GM18517 (cell line): ENCODE measurements around the gene FOXO3.

Experiments used
- ATAC-seq: cut with Tn5 transposase; IDR thresholded peaks from one replicate; pipeline ENCODE4 v1.9.1; 2021; ENCODE audit warnings: mild to moderate bottlenecking, moderate library complexity; ENCODE audit not compliant: unreplicated experiment

FOXO3 gene

DNA sequence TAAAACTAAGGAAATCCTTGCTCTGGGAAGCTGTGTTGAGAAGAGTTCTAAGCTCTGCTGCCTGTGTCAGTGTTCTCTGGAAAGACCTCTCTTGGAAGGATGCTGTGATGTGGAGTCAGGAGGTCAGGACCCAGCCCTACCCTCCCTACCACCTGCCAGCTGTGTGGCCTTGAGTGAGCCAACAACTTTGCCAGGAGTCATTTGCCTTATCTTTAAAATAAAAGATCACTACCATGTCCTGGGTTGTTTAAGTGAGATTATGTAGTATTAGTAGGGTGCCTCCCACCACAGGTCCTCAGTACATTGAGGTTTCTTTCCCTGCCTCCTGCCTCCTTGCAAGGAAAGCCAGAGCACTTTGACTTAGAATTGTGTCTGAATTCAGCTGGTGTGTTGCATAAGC lies 64.9 kb downstream of the FOXO3 start:
- ATAC-seq, result no peak

DNA sequence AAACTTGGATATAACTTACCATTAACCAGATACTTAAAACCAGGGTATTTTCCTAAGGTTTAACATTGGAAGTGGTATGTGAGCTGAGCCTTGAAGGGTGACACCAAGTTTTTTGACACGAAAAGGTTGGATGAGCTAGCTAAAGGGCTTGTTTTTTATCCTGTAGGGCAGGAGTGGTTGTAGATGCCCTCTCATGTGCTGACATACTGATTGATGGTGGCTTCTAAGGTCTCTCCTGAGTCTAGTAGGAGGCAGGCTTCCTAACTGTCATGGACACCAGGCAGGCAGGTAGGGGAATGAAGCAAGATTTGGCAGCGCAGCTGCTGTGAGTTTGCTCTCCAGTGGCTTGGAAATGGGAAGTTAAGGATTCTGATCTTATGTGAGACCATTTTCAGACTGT lies 66.1 kb downstream of the FOXO3 start:
- no peak for ATAC-seq

DNA sequence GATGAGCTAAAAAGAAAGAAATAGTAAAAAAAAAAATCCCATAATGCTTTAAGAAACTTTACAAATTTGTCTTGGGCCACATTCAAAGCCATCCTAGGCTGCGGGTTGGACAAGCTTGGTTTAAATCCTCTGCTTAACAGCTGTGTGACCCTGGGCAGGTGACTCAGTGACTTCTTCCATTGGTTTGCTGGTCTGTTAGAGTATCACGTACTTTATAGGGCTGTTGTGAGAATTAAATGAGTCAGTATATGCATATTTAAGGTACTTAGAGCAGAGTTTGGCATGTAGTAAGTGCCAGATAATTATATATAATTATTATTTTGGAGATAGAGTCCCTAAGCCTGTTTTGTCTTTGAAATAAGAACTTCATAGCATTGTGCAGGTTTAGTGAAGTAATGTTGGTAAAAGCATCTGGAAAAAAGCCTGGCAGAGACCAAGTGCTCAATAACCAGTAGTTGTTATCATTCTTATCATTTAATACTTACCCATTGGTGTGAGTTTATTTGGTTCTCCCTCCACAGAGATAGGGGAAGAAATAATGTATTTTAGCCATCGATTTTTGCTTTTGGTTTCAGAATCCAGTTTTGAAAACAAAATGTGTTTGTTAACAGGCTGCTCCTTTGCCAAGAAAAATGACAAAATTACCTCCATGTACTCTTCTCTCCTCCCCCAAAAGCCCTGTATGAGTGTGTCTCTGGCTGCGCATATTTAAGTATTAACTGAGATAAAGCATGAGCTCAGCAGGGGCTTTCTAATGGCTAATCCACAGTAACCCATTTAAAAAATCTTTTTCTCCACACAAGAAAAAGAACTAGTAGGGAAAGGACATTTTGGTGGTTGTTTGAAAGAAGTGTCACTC lies 67.2 kb downstream of the FOXO3 start:
- ATAC-seq, result no peak

DNA sequence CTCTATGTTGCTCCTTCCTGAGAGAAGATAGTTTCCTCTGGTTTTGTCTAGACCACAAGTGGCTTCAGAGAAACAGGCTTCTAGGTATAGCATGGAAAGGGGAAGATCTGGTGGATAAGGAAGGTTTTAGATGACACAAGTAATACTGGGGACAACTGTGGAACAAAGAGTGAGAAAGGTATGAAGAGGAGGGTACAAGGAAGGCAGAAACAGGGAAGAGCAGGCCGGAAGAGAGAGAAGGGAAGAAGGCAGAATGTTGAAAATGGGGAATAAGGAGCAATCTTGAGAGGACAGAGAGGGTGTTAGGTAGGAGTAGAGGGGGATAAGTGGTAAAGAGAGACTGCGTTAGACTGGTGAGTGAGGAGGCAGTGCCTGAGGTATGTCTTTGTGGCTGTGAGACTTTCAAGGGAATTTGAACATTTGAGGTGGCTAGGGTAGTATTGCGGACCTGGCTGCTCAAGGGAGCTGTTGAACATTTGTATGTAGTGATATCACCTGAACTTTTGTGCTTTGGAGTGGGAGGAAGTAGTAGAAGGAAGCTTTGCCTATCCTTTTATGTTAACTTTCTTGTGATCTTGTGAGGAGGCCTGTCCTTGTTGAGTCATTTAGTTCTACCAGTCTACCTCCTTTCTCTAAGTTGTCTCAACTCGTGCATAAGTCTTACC lies 69.5 kb downstream of the FOXO3 start:
- ATAC-seq, result no peak

DNA sequence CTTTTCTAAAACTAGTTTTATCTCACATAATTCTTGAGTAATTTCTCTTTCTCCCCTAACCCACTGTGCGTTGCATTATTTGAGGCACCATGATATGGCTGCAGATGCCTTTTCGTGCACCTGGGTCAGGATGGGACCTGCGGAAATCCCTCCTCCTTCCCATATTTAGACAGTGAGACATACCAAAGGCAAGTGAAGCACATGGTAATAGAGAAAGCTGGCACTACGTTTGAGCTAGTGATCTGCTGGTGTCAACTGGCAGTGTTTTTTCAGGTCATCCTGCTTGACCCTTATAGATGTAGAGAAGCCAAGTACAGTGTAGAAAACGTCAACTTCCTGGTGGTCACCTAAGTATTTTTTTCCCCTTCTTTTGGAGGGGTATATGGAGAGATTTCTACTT lies 71.7 kb downstream of the FOXO3 start:
- ATAC-seq, result no peak

DNA sequence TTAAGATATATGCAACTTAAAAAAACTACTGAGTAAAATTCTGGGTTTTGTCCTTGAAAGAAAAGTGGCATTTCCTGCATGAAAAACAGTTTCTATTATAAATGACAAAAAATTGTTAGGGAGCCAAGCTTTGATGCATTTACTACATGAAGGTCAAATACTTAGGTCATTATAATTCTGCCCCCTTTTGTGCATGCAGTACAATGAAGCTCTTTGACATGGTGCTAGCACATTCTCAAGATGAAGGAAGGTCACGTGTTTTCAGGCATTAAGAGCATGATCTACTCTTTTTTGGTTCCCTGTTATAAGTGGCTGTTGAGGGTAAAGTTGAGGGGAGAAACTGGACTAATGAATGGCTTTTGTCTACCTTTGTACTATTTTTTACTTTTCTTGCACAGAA lies 72.7 kb downstream of the FOXO3 start:
- no peak for ATAC-seq

DNA sequence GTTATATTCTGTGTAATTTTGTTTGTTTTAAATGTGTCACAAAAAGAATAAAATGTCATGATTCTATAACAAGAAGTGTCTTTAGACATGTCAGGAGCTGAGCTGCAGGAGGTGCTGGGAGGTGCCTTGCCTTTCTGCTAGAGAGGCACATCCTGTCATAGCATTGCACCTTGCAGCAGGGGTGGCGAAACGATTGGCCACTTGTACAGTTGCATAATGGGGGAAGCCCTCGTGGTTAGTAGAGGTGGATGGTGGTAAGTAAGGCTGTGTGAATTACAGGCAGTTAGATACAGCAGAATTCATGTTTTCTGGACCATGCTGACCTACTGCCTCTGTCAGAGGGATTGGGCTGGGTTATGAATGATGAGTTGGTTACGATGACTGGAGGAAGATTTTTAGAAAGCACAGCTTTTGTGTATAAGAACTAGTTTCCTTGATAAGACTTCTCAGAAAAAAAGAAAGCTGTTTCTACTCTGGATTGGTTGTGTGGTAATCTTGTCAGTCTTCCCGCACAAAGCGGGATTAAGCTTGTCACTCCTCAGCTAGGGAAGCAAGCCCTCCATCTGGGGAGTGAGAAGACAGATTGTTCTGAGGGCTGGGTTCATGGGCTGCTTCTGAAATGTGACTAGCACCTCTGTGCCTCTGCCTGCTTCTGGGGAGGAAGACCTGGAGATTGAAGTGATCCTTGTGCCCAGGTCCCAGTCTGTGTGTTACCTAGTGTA lies 74.9 kb downstream of the FOXO3 start:
- no peak for ATAC-seq

DNA sequence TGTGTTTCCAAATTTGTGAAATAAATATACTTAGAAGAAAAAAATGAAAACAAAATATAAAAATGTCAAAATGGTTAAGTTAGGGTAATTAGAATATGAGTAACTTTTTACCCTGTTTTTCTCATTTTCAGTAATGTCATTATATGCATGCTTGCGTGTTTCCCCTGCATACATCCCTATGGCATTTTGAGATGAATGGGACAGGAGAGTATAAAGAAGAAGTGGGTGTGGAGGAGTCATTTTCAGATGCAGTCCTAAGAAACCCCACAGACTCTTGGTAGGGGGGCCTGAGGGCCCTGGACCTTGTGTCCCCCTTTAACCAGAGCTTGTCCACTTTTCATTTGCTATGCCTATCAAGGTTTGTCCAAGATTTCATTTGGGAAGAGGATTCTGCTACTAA lies 77.2 kb downstream of the FOXO3 start:
- no peak for ATAC-seq

DNA sequence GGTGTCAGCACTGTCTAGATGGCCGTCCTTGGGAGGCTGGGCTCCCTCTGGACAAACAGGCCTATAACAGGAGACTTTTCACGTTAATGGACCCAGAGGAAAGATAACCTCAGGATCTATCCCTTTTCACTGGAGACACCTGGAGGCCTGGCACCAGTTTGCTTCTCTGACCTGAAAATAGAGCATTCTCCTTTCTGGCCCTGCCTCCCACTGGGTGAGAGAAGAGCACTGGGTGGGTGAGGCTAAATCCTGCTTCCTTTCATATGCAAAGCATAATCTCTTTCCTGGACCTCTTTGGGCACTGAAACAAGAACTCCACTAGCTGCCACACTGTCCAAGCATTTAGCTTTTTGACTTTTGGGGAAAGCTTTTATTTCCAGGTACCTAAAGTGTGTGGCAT lies 78.3 kb downstream of the FOXO3 start:
- no peak for ATAC-seq

DNA sequence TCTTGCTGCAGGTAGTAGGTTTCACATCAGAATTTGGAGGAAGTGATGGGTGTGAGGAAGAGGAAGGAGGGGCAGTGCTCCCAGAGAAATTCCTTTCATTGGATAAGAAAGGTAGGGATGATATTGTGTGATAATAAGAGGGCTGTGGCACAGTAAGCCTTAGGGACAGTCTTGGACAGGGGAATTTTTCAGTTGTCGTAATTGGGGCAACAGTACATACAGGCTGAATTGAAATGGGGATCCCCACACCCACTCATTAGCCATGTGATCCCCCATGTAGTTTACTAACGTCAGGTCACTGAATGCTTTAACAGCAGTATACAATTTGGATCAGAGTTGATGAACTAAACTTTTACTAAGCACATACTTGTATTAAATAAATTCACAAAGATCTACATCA lies 79.4 kb downstream of the FOXO3 start:
- ATAC-seq, result no peak

DNA sequence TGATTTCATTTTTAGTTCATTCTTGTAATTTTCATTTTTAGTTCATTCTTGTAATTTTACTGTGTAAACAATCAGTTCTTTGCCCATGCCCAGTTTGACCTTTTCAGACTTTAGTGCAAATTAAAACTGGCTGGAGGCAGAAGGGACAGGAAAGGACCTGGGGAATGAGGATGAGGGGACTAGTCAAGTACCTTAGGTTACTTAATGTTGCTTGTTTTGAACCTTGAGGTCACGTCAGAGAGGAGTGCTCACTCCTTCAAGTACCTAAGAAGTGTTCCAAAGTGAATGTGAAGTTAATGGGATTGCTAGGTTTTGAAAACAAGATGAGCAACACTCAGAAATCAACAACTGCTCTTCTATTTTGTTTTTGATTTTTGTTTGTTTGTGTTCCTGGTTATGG lies 82.5 kb downstream of the FOXO3 start:
- ATAC-seq, result no peak

DNA sequence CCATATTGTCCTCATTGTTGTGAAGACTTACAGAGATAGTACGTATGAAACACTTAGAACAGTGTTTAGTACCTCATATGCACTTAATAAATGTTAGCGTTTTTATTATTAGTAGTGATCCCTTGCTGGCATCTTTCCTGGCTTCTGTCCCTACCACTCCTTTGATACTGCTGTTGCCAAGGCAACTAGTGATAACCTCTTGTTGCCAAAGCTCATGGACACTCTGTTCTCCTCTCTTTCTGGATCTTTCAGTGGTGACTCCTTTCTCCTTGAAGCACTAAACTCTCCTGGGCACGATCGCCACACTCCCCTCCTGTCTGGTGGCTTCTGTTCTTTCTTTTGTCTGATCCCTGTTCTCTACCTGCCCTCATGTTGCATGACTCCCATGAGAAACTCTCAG lies 83.5 kb downstream of the FOXO3 start:
- ATAC-seq, result no peak

DNA sequence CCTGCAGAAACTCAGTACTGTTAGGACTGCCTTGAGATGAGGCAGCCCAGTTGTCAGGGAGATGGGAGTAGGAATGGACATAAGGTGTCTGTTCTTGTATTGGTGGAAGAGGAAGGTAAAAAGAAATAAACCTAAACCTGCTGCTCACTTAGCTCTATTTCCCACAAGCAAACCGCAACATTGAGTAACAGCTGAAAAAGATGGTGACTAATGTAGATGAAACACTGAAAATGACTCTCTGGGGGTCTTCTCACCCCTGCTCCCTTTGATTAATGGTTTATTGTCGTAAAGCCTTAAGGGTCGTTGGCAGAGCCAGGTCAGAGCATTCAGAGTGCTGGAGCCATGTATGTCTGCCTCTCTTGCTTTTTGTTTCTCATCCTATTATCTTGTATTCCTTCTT lies 87.5 kb downstream of the FOXO3 start:
- no peak for ATAC-seq

DNA sequence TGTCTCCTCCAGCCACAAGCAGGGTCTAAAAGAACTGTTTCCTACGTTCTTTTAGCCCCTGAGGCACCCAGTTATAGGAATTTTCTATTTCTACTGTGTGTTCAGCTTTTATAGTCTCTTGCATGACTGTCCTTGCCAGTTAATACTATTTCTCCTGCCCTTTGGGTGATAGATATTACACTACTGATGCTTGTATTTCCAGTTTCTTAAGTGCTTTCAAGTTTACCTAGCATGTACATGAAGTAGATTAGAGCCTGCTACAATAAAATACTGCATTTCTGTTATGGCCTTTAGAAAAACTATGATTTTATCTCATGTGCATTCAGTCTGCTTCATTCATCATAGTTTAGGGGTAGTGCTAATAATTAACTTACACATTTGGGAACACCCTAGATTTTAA lies 89.6 kb downstream of the FOXO3 start:
- no peak for ATAC-seq

DNA sequence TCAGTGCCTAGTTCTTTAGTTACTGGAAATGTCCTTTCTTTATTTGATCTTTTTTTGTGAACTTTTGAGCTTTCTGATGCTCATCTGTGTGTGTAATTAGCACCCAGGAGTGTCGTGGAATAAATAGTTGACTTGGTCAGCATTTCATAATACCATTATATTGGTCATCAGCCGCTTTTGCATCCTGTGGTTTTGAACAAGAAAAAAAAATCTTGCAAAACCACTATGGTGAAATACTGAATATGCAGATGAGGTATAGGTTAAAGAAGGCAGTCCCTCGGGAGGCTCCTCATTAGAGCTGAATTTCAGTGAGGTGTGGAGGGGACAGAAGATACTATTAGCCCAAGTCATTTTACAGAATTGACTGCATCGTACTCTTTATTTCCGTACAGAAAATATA lies 90.1 kb downstream of the FOXO3 start:
- no peak for ATAC-seq

DNA sequence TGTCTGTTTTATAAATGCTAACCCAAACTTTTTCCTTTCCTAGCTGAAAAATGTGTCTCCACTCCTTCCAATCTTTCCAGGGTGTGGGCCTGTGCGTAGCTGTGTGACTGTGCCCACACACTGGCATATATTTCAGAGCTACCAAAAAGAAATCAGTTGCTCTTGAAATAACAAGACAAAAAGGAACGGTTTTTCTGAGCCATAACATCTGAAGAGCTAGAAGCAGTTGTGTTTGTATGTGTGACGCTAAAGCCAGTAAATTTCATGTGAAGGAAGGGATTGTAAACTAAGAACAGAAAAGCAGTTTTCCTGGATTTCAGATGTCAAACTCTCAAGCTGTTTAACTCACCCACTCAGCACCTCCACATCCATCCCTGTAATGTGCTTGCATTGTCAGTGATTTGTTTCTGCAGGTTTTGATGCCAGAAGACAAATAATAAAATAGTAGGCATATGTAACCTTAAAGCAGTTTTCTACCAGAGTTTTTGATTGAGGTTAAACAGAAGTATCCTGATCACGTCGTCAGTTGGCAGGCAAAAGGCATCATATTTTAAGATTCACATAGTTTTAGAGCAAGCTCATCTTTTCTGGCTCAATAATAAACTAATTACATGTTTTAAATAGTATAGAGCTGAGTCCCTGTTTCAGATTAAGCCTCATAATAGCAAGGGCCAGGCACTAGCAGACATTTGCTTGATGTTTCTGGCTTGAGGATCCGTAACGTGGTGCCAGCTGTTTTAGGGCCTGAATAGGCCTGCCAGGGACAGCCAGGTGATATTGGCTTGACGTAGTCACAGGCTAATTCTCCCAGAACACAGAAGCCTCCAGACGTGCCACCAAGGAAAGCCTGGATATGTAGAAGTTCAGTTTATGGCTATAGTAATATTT lies 90.9 kb downstream of the FOXO3 start:
- ATAC-seq, result no peak

DNA sequence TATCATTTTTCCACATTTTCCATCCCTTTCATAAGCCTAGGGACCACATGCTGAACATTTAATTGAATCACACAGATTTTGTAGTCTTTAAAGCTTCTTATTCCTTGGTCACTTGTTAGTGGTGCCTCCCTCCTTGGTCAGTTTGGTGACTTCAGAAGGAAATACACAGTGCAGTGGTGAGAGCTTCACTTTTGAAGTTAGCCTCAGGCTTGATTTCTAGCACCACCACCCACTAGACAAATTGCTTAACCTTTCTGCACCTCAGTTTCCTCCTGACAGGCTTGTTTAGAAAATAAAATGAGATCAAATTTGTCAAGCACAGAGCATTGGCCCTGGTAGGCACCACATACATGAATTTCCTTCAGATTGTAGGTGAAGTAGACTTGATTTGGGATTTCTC lies 91.7 kb downstream of the FOXO3 start:
- ATAC-seq, result no peak

DNA sequence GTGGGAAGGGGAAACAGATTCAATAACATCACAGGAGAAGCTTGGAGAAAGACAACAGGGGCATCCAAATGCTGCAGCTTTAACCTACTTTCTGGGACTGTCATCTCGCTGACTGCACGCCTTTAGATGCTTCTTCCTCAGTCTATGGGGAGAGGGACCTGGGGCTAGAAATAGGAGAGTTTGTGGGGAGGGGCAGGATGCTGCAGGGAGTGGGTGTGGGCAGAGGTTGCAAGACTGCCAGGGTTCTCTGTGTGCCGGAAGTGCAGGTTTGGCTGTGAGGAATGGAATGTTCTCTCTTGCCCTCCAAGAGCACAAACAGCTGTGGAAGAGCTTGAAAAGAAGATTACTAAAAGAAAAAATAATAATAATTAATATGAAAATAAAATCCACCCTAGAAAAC lies 93.2 kb downstream of the FOXO3 start:
- ATAC-seq, result no peak

DNA sequence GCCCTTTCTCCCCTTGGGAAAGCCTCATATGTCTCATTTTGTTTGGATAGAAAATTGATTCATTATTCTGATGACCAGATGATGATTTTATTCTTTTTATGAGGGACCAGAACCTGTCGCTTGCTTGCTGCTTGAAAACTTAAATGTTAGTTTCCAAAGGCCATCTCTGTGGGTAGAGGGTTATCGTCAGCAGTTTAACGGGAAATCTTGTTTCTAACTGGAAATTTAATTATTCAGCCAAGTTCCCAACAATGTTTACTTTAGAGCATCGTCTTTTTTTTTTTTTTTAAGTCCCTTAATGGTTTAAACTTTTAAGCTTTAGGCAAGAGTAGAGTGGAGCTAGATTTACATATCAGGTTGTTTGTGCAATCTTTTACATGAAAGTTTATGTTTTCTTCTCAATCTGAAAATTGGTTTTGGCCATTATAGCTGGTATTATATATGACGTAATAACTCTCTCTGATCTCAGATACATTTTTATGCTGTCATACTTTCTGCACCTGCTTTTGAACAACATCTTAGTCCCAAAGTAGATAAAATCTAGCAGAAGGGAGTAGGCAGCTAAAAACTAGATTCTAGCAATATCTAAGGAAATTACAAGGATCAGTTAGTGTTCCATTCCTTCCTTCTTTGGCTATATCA lies 93.9 kb downstream of the FOXO3 start:
- no peak for ATAC-seq

DNA sequence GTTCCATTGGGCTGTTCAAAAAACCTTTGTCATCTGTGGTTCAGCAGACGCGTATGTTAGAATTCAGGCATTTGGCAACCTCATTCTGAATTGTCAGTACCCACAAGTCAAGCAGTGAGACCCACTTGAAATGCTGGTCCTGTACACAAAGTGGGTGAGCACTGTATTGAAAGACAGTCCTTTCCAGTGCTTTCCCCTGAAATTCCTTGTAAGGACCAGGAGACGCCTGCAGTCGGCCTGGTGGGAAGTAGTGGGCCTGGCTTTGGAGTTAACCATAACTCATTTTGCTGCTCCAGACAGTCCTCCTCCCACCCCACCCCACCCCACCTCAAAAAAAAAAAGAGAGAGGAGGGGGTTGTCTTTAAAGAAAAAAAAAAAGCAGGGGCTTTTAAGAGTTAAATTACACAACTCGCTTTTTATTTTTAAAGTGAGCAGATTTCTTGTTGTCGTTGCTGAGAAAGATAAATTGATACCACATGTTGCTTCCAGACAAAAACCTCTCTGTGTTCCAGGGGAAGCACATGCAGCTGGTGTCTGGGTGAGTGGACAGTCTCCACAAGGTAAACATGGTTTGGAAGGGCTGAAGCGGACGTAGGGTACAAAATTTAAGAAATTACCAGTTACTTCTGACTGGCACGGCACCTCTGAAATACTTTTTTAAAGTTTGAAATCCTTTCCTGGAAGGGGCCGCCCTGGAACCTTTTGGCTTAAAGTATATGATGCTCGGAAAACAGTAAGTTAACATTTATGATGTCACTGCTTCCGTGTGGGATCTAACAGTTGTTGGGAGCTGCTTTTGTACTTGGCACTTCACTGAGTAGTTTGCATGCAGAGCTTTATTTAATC lies 95.3 kb downstream of the FOXO3 start:
- no peak for ATAC-seq
